ENCODE results near the gene PIP4P1.
"Not testable (repeated sequence)": the region's sequence is repeated elsewhere in the genome, so short reads cannot be mapped to it uniquely, and the experiment has no call there.

- not testable (repeated sequence) for TF ChIP-seq ZFP3, ZNF70, RARB (CRISPR knock-in tag; IDR thresholded peaks at IDR 0.05)
These were observed 17.6 kb downstream of the PIP4P1 start for GRCh38 chr14:20443650-20444049.

All from SK-N-SH treated with all-trans-retinoic acid at 6 μM for 48 hours (cell line).